Immature natural killer cell (primary cell): Measurements from ENCODE around the gene SLFN5. TPM values are rescaled to one million over a fixed set of nuclear protein-coding genes. Genes with fewer than 3 reads are reported as not detected.
"Not testable (repeated sequence)": the region's sequence is repeated elsewhere in the genome, so short reads cannot be mapped to it uniquely, and the experiment has no call there.

Experiments used
- DNase-seq, 3 donors: peaks; one replicate each; pipeline ENCODE4 v3.0.0; 2022; ENCODE audit warnings: mixed read lengths in 1 of 3
- H3K27ac Mint-ChIP-seq, 6 donors: one replicate each; pipeline ENCODE4 v1.8.0; 2020; ENCODE audit warnings: mixed read lengths in 6 of 6, mild to moderate bottlenecking in 5 of 6, inconsistent platforms in 4 of 6, moderate library complexity in 3 of 6
- H3K27me3 Mint-ChIP-seq, 3 donors: one replicate each; pipeline ENCODE4 v1.8.0; 2020 to 2021; ENCODE audit warnings: low read depth in 3 of 3, mild to moderate bottlenecking in 3 of 3, mixed read lengths in 3 of 3, moderate library complexity in 3 of 3, inconsistent platforms in 1 of 3
- H3K36me3 Mint-ChIP-seq, 3 donors: one replicate each; pipeline ENCODE4 v1.8.0; 2020; ENCODE audit warnings: mixed read lengths in 3 of 3, inconsistent platforms in 2 of 3, mild to moderate bottlenecking in 2 of 3
- H3K4me1 Mint-ChIP-seq, 2 donors: one replicate each; pipeline ENCODE4 v1.8.0; 2020; ENCODE audit warnings: inconsistent platforms in 2 of 2, mild to moderate bottlenecking in 2 of 2, mixed read lengths in 2 of 2, moderate library complexity in 1 of 2
- H3K4me3 Mint-ChIP-seq, 5 donors: one replicate each; pipeline ENCODE4 v1.8.0; 2020; ENCODE audit warnings: mild to moderate bottlenecking in 5 of 5, mixed read lengths in 5 of 5, inconsistent platforms in 3 of 5, moderate library complexity in 3 of 5
- H3K9me3 Mint-ChIP-seq, 6 donors: one replicate each; pipeline ENCODE4 v1.8.0; 2020; ENCODE audit warnings: mild to moderate bottlenecking in 6 of 6, mixed read lengths in 6 of 6, inconsistent platforms in 4 of 6, moderate library complexity in 3 of 6
- polyA plus RNA-seq, 3 donors: library from polyadenylated mRNA; unstranded; fragments of 300-500 nt; fragmentation: Illumina TruSeq; gene quantifications; one replicate each; pipeline ENCODE4 v1.2.3, GENCODE V29; 2021

SLFN5 gene
- polyA plus RNA-seq, 3 donors from 2014 or later: 38.5 to 156 (median 84.2) TPM

GRCh38 chr17:35227546-35227945 is 15.3 kb upstream of the SLFN5 start:
- Mint-ChIP-seq H3K36me3 (peaks cover 4 to 19% (median 15%) of the 10 kb centered on the region in 3 donors), H3K27ac (peak overlapping the region in 2 of 6 donors; percentile 23 to 33), H3K27me3 (peaks cover 0 to 4% (median 0%) of the 10 kb centered on the region in 3 donors), H3K4me1 (peaks cover 0 to 5% of the 10 kb centered on the region in 2 donors), H3K9me3 (peaks cover 0 to 4% (median 0%) of the 10 kb centered on the region in 6 donors), H3K4me3 (no peak overlapping the region)
- no peak for DNase-seq

DNA sequence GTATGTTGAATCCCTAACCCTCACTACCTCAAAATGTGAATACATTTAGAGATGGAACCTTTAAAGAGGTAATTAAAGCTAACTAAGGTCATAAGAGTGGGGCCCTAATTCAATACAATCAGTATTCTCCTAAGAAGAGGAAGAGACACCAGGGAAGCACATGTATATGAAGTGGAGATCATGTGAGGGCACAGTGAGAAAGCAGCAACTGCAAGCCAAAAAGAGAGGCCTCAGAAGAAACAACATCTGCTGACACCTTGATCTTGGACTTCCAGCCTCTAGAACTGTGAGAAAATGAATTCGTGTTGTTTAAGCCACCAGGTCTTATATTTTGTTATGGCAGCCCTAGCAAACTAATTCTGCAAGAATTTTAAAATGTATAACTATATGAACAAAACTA is 13.2 kb upstream of the SLFN5 start:
- H3K27me3 Mint-ChIP-seq: peaks cover 0 to 4% (median 0%) of the 10 kb centered on the region in 3 donors
- DNase-seq: no peak
- H3K4me1 Mint-ChIP-seq: peaks cover under 1 to 5% of the 10 kb centered on the region in 2 donors
- H3K4me3 Mint-ChIP-seq: no peak overlapping the region
- H3K9me3 Mint-ChIP-seq: no peaks in the 10 kb centered on the region
- H3K27ac Mint-ChIP-seq: no peak overlapping the region
- H3K36me3 Mint-ChIP-seq: peaks cover 0 to 14% (median 8%) of the 10 kb centered on the region in 3 donors

DNA sequence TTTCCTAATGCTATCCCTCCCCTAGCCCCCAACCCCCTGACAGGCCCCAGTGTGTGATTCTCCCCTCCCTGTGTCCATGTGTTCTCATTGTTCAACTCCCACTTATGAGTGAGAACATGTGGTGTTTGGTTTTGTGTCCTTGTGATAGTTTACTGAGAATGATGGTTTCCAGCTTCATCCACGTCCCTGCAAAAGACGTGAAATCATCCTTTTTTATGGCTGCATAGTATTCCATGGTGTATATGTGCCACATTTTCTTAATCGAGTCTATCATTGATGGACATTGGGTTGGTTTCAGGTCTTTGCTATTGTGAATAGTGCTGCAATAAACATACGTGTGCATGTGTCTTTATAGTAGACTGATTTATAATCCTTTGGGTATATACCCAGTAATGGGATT is 8.6 kb upstream of the SLFN5 start:
- not testable (repeated sequence) for H3K27me3 Mint-ChIP-seq, H3K9me3 Mint-ChIP-seq, H3K4me3 Mint-ChIP-seq, H3K27ac Mint-ChIP-seq, DNase-seq
- Mint-ChIP-seq H3K36me3 (peaks cover 6 to 12% (median 8%) of the 10 kb centered on the region in 3 donors), H3K4me1 (peaks cover 36 to 51% of the 10 kb centered on the region in 2 donors)

GRCh38 chr17:35235289-35235688 is 7.6 kb upstream of the SLFN5 start:
- peaks cover 42 to 55% of the 10 kb centered on the region in 2 donors for H3K4me1 Mint-ChIP-seq

GRCh38 chr17:35235917-35236316 is 7.0 kb upstream of the SLFN5 start:
- Mint-ChIP-seq H3K4me3 (no peak overlapping the region), H3K27ac (peak overlapping the region in 1 of 6 donors; percentile 41), H3K36me3 (peaks cover 3 to 12% (median 8%) of the 10 kb centered on the region in 3 donors), H3K4me1 (peaks cover 45 to 60% of the 10 kb centered on the region in 2 donors), H3K9me3 (no peaks in the 10 kb centered on the region), H3K27me3 (peaks cover 0 to 4% (median 0%) of the 10 kb centered on the region in 3 donors)
- no peak for DNase-seq

More at GRCh38 chr17:35235289-35235688, 7.6 kb upstream of the SLFN5 start:
- DNase-seq: no peak
- no peaks in the 10 kb centered on the region for H3K9me3 Mint-ChIP-seq
- peak overlapping the region in 1 of 5 donors; percentile 57 for H3K4me3 Mint-ChIP-seq
- peaks cover 8 to 12% (median 11%) of the 10 kb centered on the region in 3 donors for H3K36me3 Mint-ChIP-seq
- peaks cover 0 to 5% (median 0%) of the 10 kb centered on the region in 3 donors for H3K27me3 Mint-ChIP-seq
- H3K27ac Mint-ChIP-seq: peak overlapping the region in 1 of 6 donors; percentile 41

- Mint-ChIP-seq H3K27me3 (peaks cover 0 to 4% (median 3%) of the 10 kb centered on the region in 3 donors), H3K4me3 (no peak overlapping the region), H3K4me1 (peaks cover 54 to 69% of the 10 kb centered on the region in 2 donors), H3K36me3 (peaks cover 3 to 12% (median 6%) of the 10 kb centered on the region in 3 donors), H3K9me3 (no peaks in the 10 kb centered on the region), H3K27ac (no peak overlapping the region)
- DNase-seq: no peak
These were observed 6.1 kb upstream of the SLFN5 start for GRCh38 chr17:35236821-35237220.

DNA sequence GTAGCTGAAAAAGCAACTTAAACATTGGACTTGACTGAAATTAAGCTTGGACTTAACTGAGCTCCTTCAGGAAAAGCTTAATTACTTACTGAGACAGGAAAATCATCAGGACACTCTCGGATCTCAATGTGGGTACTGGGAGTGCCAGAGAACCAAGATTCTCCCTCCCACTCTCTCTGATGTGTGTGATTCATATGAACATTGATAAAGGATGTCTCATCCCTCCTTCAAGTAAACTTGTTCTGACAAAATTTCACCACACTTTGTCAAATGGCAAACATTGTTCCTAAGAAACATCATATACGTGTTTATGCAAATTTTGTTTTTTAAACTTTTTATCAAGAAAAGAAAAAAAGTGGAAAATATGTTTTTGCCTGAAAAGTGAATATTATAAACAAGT is 4.1 kb upstream of the SLFN5 start:
- no peak for DNase-seq
- peak overlapping the region in 5 of 6 donors; percentile 13 to 66 (median 62) for H3K27ac Mint-ChIP-seq
- no peaks in the 10 kb centered on the region for H3K9me3 Mint-ChIP-seq
- peak overlapping the region in 1 of 5 donors; percentile 57 for H3K4me3 Mint-ChIP-seq
- peaks cover 57 to 74% of the 10 kb centered on the region in 2 donors for H3K4me1 Mint-ChIP-seq
- peaks cover 3 to 15% (median 9%) of the 10 kb centered on the region in 3 donors for H3K36me3 Mint-ChIP-seq
- peaks cover 14 to 21% (median 17%) of the 10 kb centered on the region in 3 donors for H3K27me3 Mint-ChIP-seq

- peaks cover 62 to 83% of the 10 kb centered on the region in 2 donors for H3K4me1 Mint-ChIP-seq
- peaks cover 3 to 15% (median 12%) of the 10 kb centered on the region in 3 donors for H3K36me3 Mint-ChIP-seq
- H3K27ac Mint-ChIP-seq: peak overlapping the region; percentile 64 to 92 (median 87)
- no peak for DNase-seq
- H3K4me3 Mint-ChIP-seq: peak overlapping the region; percentile 72 to 93 (median 77)
- peaks cover 24 to 30% (median 25%) of the 10 kb centered on the region in 3 donors for H3K27me3 Mint-ChIP-seq
- no peaks in the 10 kb centered on the region for H3K9me3 Mint-ChIP-seq
These were observed 3.0 kb upstream of the SLFN5 start for GRCh38 chr17:35239823-35240222.

- H3K4me1 Mint-ChIP-seq: peaks cover 62 to 83% of the 10 kb centered on the region in 2 donors
- DNase-seq: no peak
- H3K4me3 Mint-ChIP-seq: peak overlapping the region; percentile 99 to 100 (median 100)
- peaks cover 3 to 16% (median 15%) of the 10 kb centered on the region in 3 donors for H3K36me3 Mint-ChIP-seq
- peaks cover 25 to 32% (median 26%) of the 10 kb centered on the region in 3 donors for H3K27me3 Mint-ChIP-seq
- no peaks in the 10 kb centered on the region for H3K9me3 Mint-ChIP-seq
- peak overlapping the region; percentile 98 to 100 (median 100) for H3K27ac Mint-ChIP-seq
These were observed 2.0 kb upstream of the SLFN5 start for GRCh38 chr17:35240861-35241260.

- peak overlapping the region; percentile 99 to 100 (median 100) for H3K4me3 Mint-ChIP-seq
- peak overlapping the region; percentile 98 to 100 (median 100) for H3K27ac Mint-ChIP-seq
- peaks cover 25 to 32% (median 26%) of the 10 kb centered on the region in 3 donors for H3K27me3 Mint-ChIP-seq
- DNase-seq: peak in 1 of 3 donors; percentile 21
- peaks cover 3 to 16% (median 15%) of the 10 kb centered on the region in 3 donors for H3K36me3 Mint-ChIP-seq
- H3K9me3 Mint-ChIP-seq: no peaks in the 10 kb centered on the region
- H3K4me1 Mint-ChIP-seq: peaks cover 62 to 83% of the 10 kb centered on the region in 2 donors
These were observed 1.4 kb upstream of the SLFN5 start for GRCh38 chr17:35241520-35241919.

- H3K4me1 Mint-ChIP-seq: peaks cover 65 to 84% of the 10 kb centered on the region in 2 donors
- peak overlapping the region; percentile 98 to 100 (median 100) for H3K27ac Mint-ChIP-seq
- peaks cover 3 to 20% (median 18%) of the 10 kb centered on the region in 3 donors for H3K36me3 Mint-ChIP-seq
- DNase-seq: peak; percentile 89 to 90 (median 90)
- peak overlapping the region; percentile 99 to 100 (median 100) for H3K4me3 Mint-ChIP-seq
- H3K9me3 Mint-ChIP-seq: no peaks in the 10 kb centered on the region
- H3K27me3 Mint-ChIP-seq: peaks cover 25 to 32% (median 26%) of the 10 kb centered on the region in 3 donors
These were observed 591 bp upstream of the SLFN5 start for GRCh38 chr17:35242158-35242804.

- Mint-ChIP-seq H3K36me3 (peaks cover 0 to 33% (median 25%) of the 10 kb centered on the region in 3 donors), H3K9me3 (no peaks in the 10 kb centered on the region), H3K4me3 (peak overlapping the region; percentile 99 to 100 (median 100)), H3K27me3 (peaks cover 25 to 33% (median 26%) of the 10 kb centered on the region in 3 donors), H3K27ac (peak overlapping the region; percentile 98 to 100 (median 100)), H3K4me1 (peaks cover 68 to 84% of the 10 kb centered on the region in 2 donors)
- peak; percentile 69 to 75 (median 70) for DNase-seq
These were observed 879 bp downstream of the SLFN5 start for GRCh38 chr17:35243561-35244340.

DNA sequence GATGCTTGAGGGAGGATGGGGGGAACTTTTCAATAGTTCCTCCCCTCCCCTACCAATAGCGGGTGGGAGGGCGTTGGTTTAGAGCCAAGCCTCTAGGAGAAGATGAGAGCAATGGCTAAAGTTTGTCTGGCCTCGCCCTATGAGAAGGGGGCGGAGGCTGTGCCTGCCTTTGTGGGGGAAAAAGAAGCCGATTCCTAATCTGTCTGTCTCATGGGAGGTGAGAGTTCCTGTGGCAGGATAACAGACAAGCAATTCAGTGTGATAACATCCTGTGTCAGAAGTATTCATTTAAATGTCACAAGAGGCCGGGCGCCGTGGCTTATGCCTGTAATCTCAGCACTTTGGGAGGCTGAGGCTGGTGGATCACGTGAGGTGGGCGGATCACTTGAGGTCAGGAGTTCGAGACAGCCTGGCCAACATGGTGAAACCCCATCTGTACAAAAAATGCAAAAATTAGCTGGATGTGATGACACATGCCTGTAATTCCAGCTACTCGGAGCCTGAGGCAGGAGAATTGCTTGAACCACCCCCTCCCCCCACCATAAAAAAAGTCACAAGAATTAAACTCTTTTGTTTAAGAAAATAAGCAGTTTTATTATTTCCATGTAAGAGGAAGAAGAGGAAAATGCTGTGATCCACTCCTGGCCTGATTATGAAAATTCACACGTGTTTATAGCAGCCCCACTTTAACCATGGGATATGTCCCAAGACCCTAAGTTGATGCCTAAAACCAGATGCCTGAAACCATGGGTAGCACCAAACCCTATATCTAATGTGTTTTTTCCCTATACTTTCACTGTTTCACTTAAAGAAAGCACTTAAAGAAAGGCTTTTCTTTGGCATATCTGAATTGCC is 1.7 kb downstream of the SLFN5 start:
- peaks cover 25 to 33% (median 26%) of the 10 kb centered on the region in 3 donors for H3K27me3 Mint-ChIP-seq
- H3K4me1 Mint-ChIP-seq: peaks cover 75 to 84% of the 10 kb centered on the region in 2 donors
- H3K9me3 Mint-ChIP-seq: no peaks in the 10 kb centered on the region
- peak overlapping the region; percentile 99 to 100 (median 100) for H3K4me3 Mint-ChIP-seq
- peak; percentile 90 to 95 (median 95) for DNase-seq
- peaks cover 0 to 41% (median 28%) of the 10 kb centered on the region in 3 donors for H3K36me3 Mint-ChIP-seq
- peak overlapping the region; percentile 98 to 100 (median 100) for H3K27ac Mint-ChIP-seq
